RPMI7951 (cell line): ENCODE data around the gene MLLT3. TPM values are rescaled to one million over a fixed set of nuclear protein-coding genes. Genes with fewer than 3 reads are reported as not detected.

Source experiments
- DNase-seq: peaks from one replicate; pipeline ENCODE4 v3.0.0-alpha.2; 2012; ENCODE audit warnings: low read depth
- total RNA-seq: library from RNA; depleted of rRNA; stranded (reverse); fragments of >200 nt; shearing (Covaris generic); gene quantifications from 2 replicates; pipeline ENCODE4 v1.2.3, GENCODE V29; 2014

Gene MLLT3
- total RNA-seq, 1 experiment from 2014 or later: 18.3 TPM

GRCh38 chr9:20382460-20383071, 239.7 kb downstream of the MLLT3 start:
- peak; percentile 15 for DNase-seq

- DNase-seq: no peak
Measured at GRCh38 chr9:20380546-20380945, 241.8 kb downstream of the MLLT3 start.

- DNase-seq: no peak
Measured at GRCh38 chr9:20379804-20380225, 242.5 kb downstream of the MLLT3 start.

- no peak for DNase-seq
Measured at GRCh38 chr9:20378851-20379250, 243.4 kb downstream of the MLLT3 start.

- no peak for DNase-seq
Measured at GRCh38 chr9:20377790-20378189, 244.5 kb downstream of the MLLT3 start.

GRCh38 chr9:20376731-20377375, 245.4 kb downstream of the MLLT3 start:
- DNase-seq: no peak

- no peak for DNase-seq
Measured at GRCh38 chr9:20376042-20376441, 246.3 kb downstream of the MLLT3 start.

GRCh38 chr9:20373263-20373662, 249.0 kb downstream of the MLLT3 start:
- DNase-seq: no peak

- no peak for DNase-seq
Measured at GRCh38 chr9:20369391-20369790, 252.9 kb downstream of the MLLT3 start.

- no peak for DNase-seq
Measured at GRCh38 chr9:20367855-20368254, 254.4 kb downstream of the MLLT3 start.

GRCh38 chr9:20364959-20365358, 257.3 kb downstream of the MLLT3 start:
- no peak for DNase-seq

GRCh38 chr9:20363233-20363632, 259.1 kb downstream of the MLLT3 start:
- no peak for DNase-seq

- DNase-seq: no peak
Measured at GRCh38 chr9:20361656-20362570, 260.4 kb downstream of the MLLT3 start.

- DNase-seq: no peak
Measured at GRCh38 chr9:20361229-20361628, 261.1 kb downstream of the MLLT3 start.

- DNase-seq: no peak
Measured at GRCh38 chr9:20358207-20358606, 264.1 kb downstream of the MLLT3 start.

- DNase-seq: no peak
Measured at GRCh38 chr9:20357037-20357432, 265.3 kb downstream of the MLLT3 start.

GRCh38 chr9:20356403-20357036, 265.8 kb downstream of the MLLT3 start:
- peak; percentile 60 for DNase-seq

- peak; percentile 3 for DNase-seq
Measured at GRCh38 chr9:20355022-20355421, 267.3 kb downstream of the MLLT3 start.

- DNase-seq: no peak
Measured at GRCh38 chr9:20353931-20354652, 268.2 kb downstream of the MLLT3 start.

GRCh38 chr9:20353524-20353923, 268.8 kb downstream of the MLLT3 start:
- DNase-seq: no peak

GRCh38 chr9:20352591-20352990, 269.7 kb downstream of the MLLT3 start:
- no peak for DNase-seq
